GM11168 (cell line): Measurements from ENCODE around the gene TNFRSF1A.

ENCODE experiments used
- in situ Hi-C: fragments of 300-500 bp; cut with MboI; formaldehyde crosslinking; loops from one replicate; pipeline ENCODE4 v1.12.0; 2022; ENCODE audit warnings: low sequenced_read_pairs; ENCODE audit not compliant: unreplicated experiment

The TNFRSF1A gene

GRCh38 chr12:6284273-6284672, 57.6 kb downstream of the TNFRSF1A start:
- in situ Hi-C loops = no loop called here

GRCh38 chr12:6282453-6282840, 59.4 kb downstream of the TNFRSF1A start:
- in situ Hi-C loops = no loop called here

GRCh38 chr12:6281081-6281809, 60.6 kb downstream of the TNFRSF1A start:
- in situ Hi-C loops = no loop called here

GRCh38 chr12:6280672-6281071, 61.2 kb downstream of the TNFRSF1A start:
- in situ Hi-C loops = no loop called here

- in situ Hi-C loops = no loop called here
Observed at GRCh38 chr12:6280053-6280469, 61.8 kb downstream of the TNFRSF1A start.

- in situ Hi-C loops = loop anchor here (5.0 to 10.0 kb wide), 2 partner anchors 85 to 217 kb away; no protein-coding TSS in a partner anchor
Observed at GRCh38 chr12:6279631-6280030, 62.2 kb downstream of the TNFRSF1A start.

GRCh38 chr12:6279256-6279628, 62.6 kb downstream of the TNFRSF1A start:
- in situ Hi-C loops = loop anchor here (5.0 to 10.0 kb wide), 2 partner anchors 84 to 217 kb away; no protein-coding TSS in a partner anchor
